DND-41 (cell line): ENCODE measurements around the gene MEGF11.

Experiments
- ATAC-seq: fragments of 200-7000 bp; cut with Tn5 transposase; 3 replicates; pipeline ENCODE4 v1.9.1; 2021; ENCODE audit warnings: low read depth; ENCODE audit not compliant: insufficient read depth
- DNase-seq: peaks from one replicate; pipeline ENCODE4 v3.0.0-alpha.2; 2020
- H2AFZ ChIP-seq: 2 replicates; pipeline ENCODE4 v1.6.0; 2012; ENCODE audit warnings: low read depth, low read length
- H3K27ac ChIP-seq: 2 replicates; pipeline ENCODE4 v1.5.1; 2012; ENCODE audit warnings: low read length, inconsistent platforms
- H3K27me3 ChIP-seq: fragments of 200-600 bp; sonication (generic); 2 replicates; pipeline ENCODE4 v1.6.0; 2012; ENCODE audit warnings: low read length, mild to moderate bottlenecking, inconsistent platforms; ENCODE audit not compliant: insufficient read depth, poor library complexity
- H3K36me3 ChIP-seq: 2 replicates; pipeline ENCODE4 v1.5.1; 2012; ENCODE audit warnings: low read length, inconsistent platforms; ENCODE audit not compliant: insufficient read depth
- H3K4me1 ChIP-seq: 2 replicates; pipeline ENCODE4 v1.5.1; 2012; ENCODE audit warnings: mild to moderate bottlenecking, low read length; ENCODE audit not compliant: insufficient read depth
- H3K4me2 ChIP-seq: 2 replicates; pipeline ENCODE4 v1.6.0; 2012; ENCODE audit warnings: mild to moderate bottlenecking, moderate library complexity, low read length, inconsistent platforms; ENCODE audit not compliant: insufficient read depth
- H3K4me3 ChIP-seq, 2 experiments: fragments of 200-600 bp in 1 of 2; shearing (Covaris generic) in 1 of 2; 2 replicates each; pipeline ENCODE4 v1.5.1; 2012 to 2016; ENCODE audit warnings: inconsistent platforms in 2 of 2, low read length in 2 of 2, mild to moderate bottlenecking in 2 of 2, low read depth in 1 of 2, moderate library complexity in 1 of 2
- H3K79me2 ChIP-seq: 2 replicates; pipeline ENCODE4 v1.6.0; 2012; ENCODE audit warnings: low read length, inconsistent platforms; ENCODE audit not compliant: insufficient read depth
- H3K9ac ChIP-seq: 2 replicates; pipeline ENCODE4 v1.6.0; 2012; ENCODE audit warnings: low read depth, mild to moderate bottlenecking, inconsistent platforms, low read length, moderate library complexity
- H3K9me3 ChIP-seq: 2 replicates; pipeline ENCODE4 v1.5.1; 2012; ENCODE audit warnings: low read length, moderate library complexity, mild to moderate bottlenecking, inconsistent platforms; ENCODE audit not compliant: insufficient read depth, severe bottlenecking
- H4K20me1 ChIP-seq: 2 replicates; pipeline ENCODE4 v1.6.0; 2012; ENCODE audit warnings: low read length; ENCODE audit not compliant: insufficient read depth
- CTCF ChIP-seq: IDR thresholded peaks from 2 replicates; pipeline ENCODE4 v1.5.1; 2012; ENCODE audit warnings: borderline replicate concordance, low read length, moderate library complexity, mild to moderate bottlenecking; ENCODE audit not compliant: poor library complexity, severe bottlenecking; ENCODE audit errors: extremely low read depth
- EZH2 ChIP-seq: IDR thresholded peaks from 3 replicates; pipeline ENCODE4 v1.6.1; 2012; ENCODE audit warnings: borderline replicate concordance, low read depth, mild to moderate bottlenecking, moderate library complexity, low read length, inconsistent platforms; ENCODE audit not compliant: severe bottlenecking

The MEGF11 gene

GRCh38 chr15:66069751-66070150 lies 183.8 kb downstream of the MEGF11 start:
- H2AFZ ChIP-seq: no peak overlapping the region
- ATAC-seq (no peak), DNase-seq (no peak)
- H3K79me2 ChIP-seq: no peaks in the 10 kb centered on the region
- no peaks in the 10 kb centered on the region for H3K4me1 ChIP-seq
- no peak overlapping the region for H3K4me3 ChIP-seq
- no peaks in the 10 kb centered on the region for H4K20me1 ChIP-seq
- no peaks in the 10 kb centered on the region for H3K27me3 ChIP-seq
- no peaks in the 10 kb centered on the region for H3K9me3 ChIP-seq
- TF ChIP-seq EZH2: no peak
- TF ChIP-seq CTCF: no peak
- no peak overlapping the region for H3K9ac ChIP-seq
- H3K27ac ChIP-seq: no peak overlapping the region
- no peak overlapping the region for H3K4me2 ChIP-seq
- H3K36me3 ChIP-seq: no peaks in the 10 kb centered on the region

- TF ChIP-seq EZH2: no peak
- Histone ChIP-seq H3K27me3 (no peaks in the 10 kb centered on the region), H3K79me2 (no peaks in the 10 kb centered on the region), H3K4me2 (no peak overlapping the region), H3K4me1 (no peaks in the 10 kb centered on the region), H3K9me3 (no peaks in the 10 kb centered on the region), H2AFZ (no peak overlapping the region), H3K4me3 (no peak overlapping the region), H4K20me1 (no peaks in the 10 kb centered on the region), H3K9ac (no peak overlapping the region), H3K36me3 (no peaks in the 10 kb centered on the region), H3K27ac (no peak overlapping the region)
- DNase-seq (no peak), ATAC-seq (no peak)
These were observed 184.7 kb downstream of the MEGF11 start for GRCh38 chr15:66068801-66069200.

GRCh38 chr15:66067687-66068086 lies 185.9 kb downstream of the MEGF11 start:
- H3K4me2 ChIP-seq: no peak overlapping the region
- DNase-seq (no peak), ATAC-seq (no peak)
- no peak overlapping the region for H3K27ac ChIP-seq
- H3K4me3 ChIP-seq: no peak overlapping the region
- no peaks in the 10 kb centered on the region for H3K4me1 ChIP-seq
- H3K36me3 ChIP-seq: no peaks in the 10 kb centered on the region
- TF ChIP-seq CTCF (no peak), EZH2 (no peak)
- no peaks in the 10 kb centered on the region for H3K79me2 ChIP-seq
- no peak overlapping the region for H2AFZ ChIP-seq
- no peaks in the 10 kb centered on the region for H3K27me3 ChIP-seq
- H3K9me3 ChIP-seq: no peaks in the 10 kb centered on the region
- H4K20me1 ChIP-seq: no peaks in the 10 kb centered on the region
- H3K9ac ChIP-seq: no peak overlapping the region

DNA sequence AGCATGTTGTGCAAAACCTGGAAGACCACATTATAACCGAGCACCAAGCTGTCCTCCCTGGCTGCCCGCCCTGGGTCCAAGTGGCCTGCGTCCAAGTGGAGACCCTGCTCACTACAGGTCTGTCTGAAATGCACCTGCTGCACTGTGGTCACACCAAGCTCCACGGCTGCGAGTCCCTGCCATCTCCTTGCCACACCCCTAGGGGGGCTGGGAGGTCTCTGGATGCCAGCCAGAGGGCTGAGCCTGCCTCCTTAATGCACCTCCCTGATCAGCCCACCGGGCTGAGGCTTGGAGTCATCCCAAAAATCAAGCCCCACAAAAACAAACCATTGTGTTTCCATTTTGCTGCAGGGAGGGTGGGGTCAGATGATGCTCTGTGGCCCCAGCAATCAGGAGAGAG lies 187.1 kb downstream of the MEGF11 start:
- H3K4me1 ChIP-seq: no peaks in the 10 kb centered on the region
- H3K27ac ChIP-seq: no peak overlapping the region
- H3K4me3 ChIP-seq: no peak overlapping the region
- ATAC-seq (no peak), DNase-seq (no peak)
- H3K27me3 ChIP-seq: no peaks in the 10 kb centered on the region
- no peak overlapping the region for H3K9ac ChIP-seq
- no peak overlapping the region for H3K4me2 ChIP-seq
- H3K36me3 ChIP-seq: no peaks in the 10 kb centered on the region
- no peaks in the 10 kb centered on the region for H3K79me2 ChIP-seq
- no peaks in the 10 kb centered on the region for H4K20me1 ChIP-seq
- TF ChIP-seq EZH2 (no peak), CTCF (no peak)
- no peaks in the 10 kb centered on the region for H3K9me3 ChIP-seq
- H2AFZ ChIP-seq: no peak overlapping the region
